GM18520 (cell line): Measurements from ENCODE around the gene NEURL1B.
"Not testable (repeated sequence)": the region's sequence is repeated elsewhere in the genome, so short reads cannot be mapped to it uniquely, and the experiment has no call there.

Source experiments
- ATAC-seq: cut with Tn5 transposase; IDR thresholded peaks from one replicate; pipeline ENCODE4 v1.9.1; 2021; ENCODE audit not compliant: unreplicated experiment

The NEURL1B gene

DNA sequence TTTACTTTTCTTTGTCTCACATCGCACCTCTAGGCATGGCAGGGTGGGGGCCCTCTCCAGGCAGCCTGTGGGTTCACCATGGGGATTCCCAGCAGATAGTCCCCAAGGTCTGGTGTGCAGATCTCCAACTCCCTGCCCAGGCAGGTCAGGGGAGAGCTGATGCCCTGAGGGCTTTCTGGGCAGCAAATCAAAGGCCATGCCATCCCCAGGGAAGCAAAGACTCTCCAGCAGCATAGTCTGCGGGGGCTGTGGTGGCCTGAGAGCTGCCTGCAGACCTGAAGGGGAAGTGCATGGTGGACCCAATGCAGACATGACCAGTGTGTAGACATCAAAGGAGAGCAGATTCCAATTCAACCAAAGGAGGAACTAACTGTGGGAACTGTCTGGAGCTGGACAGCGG lies 7.7 kb downstream of the NEURL1B start:
- ATAC-seq, result no peak

DNA sequence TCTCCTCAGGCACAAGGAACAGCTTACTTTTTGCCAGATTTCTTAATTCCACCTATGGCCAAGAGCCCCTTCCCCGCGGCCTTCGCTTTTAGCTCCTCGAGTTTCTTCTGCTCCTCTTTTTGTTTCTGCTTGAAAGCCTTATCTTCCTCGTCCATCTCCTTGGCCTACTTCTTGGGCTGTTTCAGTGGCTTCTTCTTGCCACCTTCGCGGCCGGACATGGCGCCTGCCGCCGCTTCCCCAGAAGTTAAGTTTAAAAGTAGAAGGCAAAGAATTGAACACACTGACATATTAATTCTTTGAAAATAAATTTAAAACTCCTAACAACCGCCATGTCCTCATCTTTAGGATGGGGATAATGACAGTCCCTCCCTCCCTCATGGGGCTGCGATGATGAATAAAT lies 15.4 kb downstream of the NEURL1B start:
- ATAC-seq, result not testable (repeated sequence)

DNA sequence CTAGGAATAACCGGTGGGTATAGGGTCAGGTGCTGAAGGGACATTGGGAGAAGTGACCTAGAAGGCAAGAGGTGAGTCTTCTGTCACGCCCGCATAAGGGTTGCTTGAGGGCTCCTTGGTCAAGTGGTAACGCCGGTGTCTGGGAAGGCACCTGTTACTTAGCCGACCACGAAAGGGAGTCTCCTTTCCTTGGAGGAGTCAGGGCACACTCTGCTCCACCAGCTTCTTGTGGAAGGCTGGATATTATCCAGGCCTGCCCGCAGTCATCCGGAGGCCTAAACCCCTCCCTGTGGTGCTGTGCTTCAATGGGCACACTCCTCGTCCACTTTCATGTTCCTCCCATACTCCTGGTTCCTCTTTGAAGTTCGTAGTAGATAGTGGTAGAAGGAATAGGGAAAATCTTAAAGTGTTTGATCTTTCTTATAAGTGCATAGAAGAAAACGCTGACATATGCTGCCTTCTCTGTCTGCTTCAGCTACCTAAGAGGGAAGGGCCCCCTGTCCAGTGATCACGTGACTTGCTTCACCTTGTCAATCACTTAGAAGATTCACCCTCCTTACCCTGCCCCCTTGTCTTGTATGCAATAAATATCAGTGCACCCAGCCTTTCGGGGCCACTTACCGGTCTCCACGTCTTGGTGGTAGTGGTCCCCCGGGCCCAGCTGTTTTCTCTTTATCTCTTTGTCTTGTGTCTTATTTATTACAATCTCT lies 16.6 kb downstream of the NEURL1B start:
- ATAC-seq, result not testable (repeated sequence)

DNA sequence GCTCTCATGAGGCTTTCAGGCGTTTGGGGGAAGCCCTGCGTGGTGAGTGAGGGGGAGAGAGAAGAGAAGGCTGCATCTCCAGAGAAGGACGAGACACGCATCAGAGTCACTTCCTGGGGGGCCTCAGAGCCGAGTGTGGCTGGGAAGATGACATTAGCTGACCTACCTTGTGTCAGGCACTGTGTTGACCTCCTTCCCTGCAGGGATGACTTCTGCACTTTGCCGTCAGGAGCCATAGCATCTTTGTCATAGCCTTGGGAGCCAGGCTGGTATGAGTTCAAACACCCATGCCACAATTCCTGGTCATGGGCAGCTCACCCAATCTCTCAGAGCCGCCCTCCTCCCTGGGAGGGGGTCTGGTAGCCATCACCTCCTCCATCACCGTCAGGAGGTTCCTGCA lies 17.3 kb downstream of the NEURL1B start:
- ATAC-seq, result no peak

DNA sequence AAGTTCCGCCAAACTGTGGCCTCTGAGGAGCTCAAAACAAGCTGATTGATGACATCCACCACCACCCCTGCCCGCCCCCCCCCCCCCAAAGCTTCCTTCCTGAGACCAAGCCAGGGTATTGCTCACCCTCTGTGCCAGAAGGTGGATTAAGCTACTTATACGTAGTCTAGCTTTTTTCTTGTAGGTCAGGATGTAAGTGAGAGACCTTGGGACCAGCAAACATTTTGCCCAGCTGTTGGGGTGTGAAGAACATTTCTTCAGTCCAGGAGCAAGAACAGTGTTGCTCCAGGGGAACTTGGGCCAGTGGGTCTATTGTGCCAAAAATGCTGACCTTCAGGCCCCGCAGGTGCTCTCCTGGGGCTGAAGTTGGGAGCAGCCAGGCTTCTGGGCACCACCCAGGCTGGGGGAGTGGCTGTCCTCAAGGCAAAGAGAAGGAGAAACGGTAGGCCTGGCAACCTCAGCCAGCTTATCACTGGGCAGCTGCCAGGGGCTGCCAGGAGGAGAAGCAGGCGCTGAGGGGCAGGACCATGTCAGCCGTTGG lies 18.0 kb downstream of the NEURL1B start:
- no peak for ATAC-seq

DNA sequence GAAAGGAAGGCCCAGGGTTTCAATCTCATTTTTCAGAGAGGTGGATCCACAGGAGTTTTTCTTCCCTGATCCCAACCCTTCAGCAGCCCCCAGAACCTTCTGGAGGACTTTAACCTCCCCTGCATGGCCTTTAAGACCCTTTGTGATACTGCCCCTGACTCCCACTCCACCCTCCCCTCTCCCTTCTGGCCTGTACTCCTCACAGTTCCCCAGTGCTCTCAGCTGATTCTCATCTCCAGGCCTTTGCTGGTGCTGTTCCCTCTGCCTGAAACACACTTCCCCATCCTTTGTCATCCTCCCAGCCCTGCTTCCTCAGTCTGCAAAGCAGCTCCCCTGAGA lies 18.5 kb downstream of the NEURL1B start:
- no peak for ATAC-seq

DNA sequence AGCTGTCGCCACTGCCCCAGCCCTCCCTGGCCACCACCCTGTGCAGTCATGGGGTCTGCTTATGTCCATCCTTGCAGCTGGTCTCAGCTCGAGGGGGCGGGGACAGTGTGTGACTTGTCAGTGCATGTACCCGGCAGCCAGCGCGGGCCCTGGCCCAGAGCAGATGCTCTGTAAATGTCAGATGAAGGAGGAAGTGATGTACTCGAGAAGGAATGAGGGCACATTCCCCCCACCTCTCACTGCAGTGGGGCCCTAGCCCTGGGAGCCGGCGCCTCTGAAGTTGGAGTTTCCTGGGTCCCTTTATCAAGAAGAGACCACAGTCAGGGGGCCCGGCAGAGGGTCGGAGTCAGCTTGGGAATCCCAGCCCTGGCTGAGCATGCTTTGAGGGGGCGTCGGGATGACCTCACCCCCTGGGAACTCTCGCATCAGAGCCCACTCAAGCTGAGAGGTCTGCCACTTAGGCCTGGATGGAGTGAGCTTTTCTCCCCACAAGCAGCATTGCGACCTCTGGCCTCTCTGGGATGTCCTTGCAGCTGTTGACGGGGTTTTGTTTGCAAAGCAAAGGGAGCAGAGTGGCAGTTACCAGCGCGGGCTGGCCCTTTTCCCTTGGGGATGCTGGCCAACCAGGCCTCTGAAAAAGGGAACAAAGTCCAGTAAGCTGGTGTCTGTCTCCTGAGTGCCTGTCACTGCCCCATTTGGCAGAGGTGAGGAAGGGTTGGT lies 19.0 kb downstream of the NEURL1B start:
- ATAC-seq, result no peak

DNA sequence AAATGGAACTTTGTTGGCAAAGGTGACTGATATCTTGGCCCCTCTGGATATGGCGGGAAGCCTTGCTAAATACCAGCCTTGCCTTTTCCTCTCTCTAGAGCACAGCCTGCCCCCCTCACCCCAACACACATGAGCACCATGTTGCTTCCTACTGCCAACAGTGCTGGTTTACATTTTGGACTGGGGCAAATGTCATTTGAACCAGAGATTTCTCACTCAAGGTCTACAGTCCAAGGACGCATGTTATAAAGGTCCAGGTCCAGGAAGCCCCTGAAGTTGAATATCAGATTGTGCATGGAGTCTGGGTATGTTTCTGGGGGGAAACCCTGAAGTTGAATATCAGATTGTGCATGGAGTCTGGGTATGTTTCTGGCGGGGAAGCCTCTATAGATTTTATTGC lies 19.9 kb downstream of the NEURL1B start:
- ATAC-seq, result no peak

DNA sequence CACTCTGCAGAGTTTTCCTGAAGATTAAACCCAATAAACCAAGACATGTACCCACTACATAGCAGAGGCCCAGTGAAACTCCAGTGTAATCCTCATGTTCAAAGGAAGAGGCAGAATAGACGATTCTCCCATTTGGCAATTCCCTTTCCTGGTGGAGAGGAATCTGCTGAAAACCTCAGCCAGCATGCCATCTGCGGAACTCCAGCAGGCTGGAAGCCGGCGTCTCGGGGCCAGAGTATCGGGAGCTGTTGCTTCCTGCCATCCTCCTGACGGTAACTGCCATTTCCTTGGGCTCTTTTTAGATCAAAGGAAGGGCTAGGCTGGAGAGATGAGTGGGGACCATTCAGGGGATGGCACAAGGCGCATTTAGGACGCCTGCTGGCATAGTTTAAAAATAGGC lies 20.5 kb downstream of the NEURL1B start:
- no peak for ATAC-seq

DNA sequence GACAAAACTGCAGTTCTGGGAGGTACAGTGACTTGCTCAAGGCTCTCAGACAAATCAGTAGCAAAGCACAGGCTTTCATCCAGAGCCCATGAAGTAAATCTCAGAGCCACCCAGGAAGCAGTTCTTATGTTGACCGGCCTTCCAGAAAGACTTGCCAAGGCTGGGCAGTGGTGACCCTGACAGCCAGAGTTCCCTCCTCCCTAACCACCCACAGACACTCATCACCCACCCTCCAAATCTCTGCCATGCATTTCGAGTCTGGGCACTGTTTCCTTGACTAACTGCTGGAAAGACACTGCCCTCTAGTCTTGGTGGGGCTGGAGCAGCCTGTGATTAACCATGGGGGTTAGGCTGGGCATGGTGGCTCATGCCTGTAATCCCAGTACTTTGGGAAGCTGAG lies 21.5 kb downstream of the NEURL1B start:
- no peak for ATAC-seq

DNA sequence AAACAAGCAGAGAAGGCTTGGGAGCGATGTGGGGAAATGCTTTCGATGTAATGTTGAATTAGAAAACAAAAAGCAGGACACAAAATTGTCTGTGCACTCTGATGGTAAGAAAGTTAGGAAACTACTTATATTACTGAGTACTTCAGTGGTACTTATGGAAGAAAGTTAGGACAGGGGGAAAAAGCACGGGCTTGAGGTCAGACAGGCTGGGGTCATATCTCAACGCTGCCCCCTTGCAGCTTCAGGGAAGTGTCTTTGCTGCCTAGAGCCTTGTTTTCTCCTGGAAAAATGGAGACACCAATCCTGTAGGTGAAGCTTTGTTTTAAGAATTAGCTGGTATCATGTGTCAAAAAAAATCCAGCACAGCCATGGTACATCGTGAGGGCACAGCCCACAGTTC lies 23.0 kb downstream of the NEURL1B start:
- no peak for ATAC-seq

DNA sequence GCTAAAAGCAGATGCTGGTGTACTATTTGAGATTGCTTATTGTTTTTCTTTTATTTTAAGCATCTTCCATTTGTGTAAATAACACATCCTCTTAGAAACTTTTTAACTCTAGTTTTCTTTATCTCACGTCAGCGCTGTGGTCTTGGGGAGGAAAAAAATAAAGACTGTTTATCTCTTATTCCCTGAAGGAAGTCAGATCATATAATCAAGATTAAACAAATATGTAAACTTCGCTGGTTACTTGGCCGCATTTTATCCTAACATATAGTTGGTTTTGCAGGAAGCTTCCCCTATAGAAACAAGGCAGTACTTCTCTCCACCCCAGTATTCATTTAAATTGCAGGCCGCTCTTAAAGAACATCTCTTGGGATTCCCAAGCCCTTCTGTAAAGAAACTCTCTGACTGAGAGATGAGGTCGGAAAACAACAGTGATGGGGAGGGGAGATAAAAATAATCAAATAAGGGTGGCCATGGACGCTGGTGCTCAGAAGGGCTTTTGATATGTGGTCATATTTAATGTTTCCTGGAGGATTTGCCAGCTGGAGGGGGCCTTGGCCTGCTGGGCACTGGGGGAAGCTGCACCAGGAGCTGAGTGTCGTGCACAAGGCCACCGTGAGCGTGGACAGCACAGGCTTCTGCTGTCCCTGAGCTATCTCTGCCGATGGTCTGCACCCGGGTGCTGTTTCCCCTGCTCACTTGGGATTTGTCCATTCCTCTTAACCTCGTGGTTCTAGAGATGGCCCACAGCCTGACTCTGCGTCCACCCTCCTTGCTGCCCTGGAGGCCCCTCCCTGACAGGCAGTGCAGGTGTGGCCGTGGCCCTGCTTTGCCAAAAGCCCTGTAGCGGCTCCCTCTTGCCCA lies 23.8 kb downstream of the NEURL1B start:
- no peak for ATAC-seq

DNA sequence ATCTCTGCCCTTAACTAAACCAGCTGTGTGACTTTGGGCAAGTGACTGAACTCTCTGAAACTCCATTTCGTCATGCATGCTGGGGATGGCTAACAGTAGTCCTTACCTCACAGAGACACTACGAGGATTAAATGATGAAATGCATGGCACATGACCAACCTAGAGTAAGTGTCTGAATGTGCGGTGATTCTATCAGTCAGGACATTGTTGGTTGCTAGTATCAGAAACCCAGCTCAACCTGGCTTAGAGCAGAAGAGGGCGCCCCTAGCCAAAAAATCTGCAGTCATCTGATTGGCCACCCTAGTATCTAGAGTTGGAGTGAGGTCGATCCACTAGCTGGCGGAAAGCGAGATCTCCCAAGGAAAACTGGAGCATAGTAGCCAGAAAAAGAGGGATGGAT lies 25.2 kb downstream of the NEURL1B start:
- ATAC-seq, result no peak

DNA sequence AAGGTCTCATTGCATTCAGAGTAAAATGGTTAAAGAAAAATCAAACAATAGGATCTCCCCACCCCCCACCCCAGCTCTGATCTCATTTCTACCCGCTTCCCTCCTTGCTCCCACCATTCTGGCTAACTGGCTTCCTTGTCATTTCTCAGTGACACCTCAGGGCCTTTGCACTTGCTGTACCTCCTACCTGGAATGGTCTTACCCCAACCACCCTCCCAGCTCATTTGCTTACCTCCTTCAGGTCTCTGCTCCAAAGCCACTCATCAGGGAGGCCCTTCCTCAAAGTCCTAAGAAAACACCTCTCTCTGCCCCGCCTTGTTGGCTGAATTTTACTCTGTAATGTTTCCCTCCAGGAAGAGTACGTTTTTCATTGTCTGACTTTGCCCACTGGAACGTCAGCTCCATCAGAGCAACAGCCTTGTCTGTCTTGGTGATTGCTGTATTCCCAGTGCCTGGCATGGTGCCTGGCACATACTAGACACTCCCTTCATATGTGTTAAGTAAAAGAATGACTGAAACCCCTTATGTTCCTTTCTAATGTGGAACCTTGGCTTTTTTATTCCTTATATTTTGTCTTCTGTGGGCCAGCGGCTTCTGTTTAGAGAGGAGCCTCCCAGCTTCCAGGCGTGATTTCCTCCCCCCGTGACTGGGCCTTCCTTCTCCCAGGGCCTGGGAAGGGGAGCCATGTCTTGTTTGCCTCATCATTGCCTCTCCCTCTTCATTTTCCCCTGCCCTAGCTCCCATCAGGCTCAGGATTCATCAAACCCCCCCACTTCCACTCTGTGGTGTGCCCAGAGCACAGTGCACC lies 26.9 kb downstream of the NEURL1B start:
- ATAC-seq, result no peak

DNA sequence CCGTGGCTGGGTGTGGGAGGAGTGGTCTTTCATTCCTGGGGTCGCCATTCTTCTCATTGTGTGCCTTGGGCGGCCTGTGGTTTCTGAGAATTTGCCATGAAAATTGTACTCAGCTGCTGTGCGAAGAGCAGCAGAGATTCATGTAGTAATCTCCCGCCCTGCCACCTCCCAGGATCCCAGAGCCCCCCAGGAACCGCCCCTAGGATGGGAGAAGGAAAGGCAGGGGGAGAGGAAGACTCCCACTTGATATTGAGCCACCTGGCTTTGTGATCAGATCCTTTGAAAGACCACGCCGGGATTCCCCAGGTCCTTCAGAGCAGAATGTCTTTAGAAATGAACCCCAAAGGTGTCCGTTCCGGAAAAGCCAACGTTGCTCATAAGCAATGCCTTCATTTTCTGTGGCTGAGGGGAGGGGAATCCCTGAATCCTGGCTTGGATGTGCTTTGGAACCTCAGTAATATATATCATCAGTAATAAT lies 27.6 kb downstream of the NEURL1B start:
- no peak for ATAC-seq

DNA sequence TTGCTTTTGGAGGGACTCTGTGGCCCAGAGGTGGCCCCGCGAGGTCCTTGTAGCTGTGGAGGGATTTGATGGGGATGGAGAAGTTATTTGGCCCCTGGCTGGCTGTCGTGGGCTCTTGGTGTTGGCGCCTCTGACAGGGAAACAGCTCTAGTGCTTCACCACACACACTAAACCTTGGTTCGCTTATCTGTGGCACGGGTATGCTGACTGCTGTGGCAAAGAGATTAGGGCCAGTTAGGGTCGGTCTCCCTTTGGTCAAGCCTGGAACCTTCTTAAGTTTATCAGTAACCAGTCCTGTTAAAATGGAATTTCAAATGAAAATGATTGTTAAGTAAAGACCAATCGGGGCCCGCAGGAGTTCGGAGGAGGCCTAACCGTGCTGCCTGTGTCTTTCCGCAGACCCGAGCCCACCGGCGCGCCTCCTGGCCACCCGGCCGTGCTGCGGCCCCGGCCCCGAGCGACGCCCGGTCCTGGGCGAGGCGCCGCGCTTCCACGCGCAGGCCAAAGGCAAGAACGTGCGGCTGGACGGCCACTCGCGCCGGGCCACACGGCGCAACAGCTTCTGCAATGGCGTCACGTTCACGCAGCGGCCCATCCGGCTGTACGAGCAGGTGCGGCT lies 28.4 kb downstream of the NEURL1B start:
- ATAC-seq, result no peak

DNA sequence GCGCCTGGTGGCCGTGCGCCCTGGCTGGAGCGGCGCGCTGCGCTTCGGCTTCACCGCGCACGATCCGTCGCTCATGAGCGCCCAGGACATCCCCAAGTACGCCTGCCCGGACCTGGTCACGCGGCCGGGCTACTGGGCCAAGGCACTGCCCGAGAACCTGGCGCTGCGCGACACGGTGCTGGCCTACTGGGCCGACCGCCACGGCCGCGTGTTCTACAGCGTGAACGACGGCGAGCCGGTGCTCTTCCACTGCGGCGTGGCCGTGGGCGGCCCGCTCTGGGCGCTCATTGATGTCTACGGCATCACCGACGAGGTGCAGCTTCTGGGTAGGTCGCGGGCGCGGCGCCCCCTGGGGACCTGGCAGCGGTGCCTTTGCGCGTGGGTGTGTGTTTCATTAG lies 28.9 kb downstream of the NEURL1B start:
- ATAC-seq, result no peak

DNA sequence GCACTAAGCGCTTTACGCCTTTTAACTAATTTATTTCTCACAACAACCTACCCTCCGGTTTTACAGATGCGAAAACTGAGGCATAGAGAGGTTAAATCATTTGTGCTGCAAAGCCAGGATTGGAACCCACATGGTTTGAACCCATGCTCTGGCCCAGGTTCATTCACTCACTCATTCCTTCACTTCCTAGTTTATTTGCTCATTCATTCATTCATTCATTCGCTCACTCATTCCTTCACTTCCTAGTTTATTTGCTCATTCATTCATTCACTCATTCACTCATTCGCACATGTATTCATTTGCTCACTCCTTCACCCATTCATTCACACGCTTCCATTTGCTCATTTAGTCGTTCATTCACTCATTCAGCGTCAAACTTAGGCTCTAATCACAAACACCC lies 29.4 kb downstream of the NEURL1B start:
- no peak for ATAC-seq

DNA sequence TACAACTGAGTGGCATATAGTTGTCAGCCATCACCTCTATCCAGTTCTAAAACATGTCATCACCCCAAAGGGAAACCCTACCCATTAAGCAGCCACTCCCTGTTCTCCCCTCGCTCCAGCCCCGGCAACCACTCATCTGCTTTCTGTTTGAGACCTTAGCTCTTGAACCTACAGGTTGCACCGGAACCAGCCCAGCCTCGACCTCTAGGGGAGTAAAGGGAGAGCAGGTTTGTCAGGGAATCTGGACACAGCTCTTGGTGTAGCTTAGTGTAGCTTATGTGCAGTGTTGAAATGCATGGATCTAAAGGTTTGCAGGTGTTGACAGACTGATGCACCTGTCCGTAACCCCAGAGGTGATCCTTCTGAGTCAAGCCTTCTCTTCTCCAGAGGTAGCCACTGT lies 30.0 kb downstream of the NEURL1B start:
- ATAC-seq, result no peak

DNA sequence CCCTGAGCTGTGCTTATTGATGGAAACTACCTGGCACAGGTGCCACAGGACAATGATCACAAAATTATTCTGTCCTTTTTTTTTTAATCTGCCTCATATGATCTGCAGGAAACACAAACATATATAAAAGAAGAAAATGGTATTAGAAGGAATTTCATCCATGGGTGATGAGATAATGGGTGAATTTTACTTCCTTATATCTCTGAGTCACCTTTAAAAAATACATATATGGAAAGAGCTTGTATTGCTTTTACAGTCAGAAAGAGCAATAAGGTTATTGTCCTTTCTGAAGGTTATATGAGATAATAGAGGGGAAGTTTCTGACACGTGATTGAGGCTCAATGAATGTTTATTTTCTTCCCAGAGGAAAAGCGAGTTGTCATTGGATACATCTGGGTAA lies 31.6 kb downstream of the NEURL1B start:
- no peak for ATAC-seq
